DMS114 treated with DMSO at 0.1 percent for 48 hours (cell line): Measurements from ENCODE around the gene CDS2.
A peak's percentile ranks its signal among the peaks of the same experiment; 100 is the strongest.

Source experiments
- DNase-seq: peaks from one replicate; lab custom pipeline; 2025; ENCODE audit not compliant: unreplicated experiment; lab: John Stamatoyannopoulos, UW

The CDS2 gene

GRCh38 chr20:5119143-5119434, 7.7 kb upstream of the CDS2 start:
- DNase-seq = no peak

DNA sequence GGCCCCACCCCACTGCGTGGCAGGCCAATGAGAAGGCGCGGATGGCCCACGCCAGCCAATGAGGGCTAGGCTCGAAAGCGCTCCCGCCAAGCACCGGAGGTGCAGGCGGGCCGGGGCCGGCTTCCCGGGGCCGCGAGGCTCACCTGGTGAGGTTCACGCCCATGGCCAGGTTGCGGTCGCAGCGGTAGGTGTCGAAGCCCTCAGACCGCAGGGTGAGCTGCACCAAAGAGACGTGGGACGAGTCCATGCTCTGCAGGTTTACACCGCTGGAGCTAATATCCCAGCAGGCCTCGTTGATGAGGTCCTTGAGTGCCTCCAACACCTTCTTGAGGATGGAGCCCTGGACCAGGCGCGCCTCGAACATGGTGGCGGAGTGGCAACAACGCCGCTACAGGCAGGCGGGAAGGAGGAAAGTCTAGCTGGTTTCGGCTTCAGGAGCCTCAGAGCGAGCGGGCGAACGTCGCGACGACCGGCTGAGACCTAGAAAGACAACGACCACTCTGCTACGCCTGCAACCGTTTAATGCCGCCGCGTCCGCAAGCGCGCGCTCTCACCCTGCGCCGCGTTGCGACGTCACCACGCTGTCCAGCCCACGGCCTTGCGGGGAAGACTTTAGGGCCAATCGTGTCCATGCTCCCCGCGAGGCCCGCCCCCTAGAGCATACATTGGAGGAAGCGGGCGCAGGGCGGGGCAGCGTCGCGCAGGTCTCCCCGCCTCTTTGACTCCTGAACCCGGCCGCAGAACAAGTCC, 7.2 kb upstream of the CDS2 start, which contains the start of gene PCNA:
Gene PCNA (minus strand): TSS at position 524 of the 750 bp plus-strand sequence. CDS start 160 bp downstream, at position 364.
- DNase-seq = peak; percentile 94

- DNase-seq = no peak
Observed at GRCh38 chr20:5120185-5120476, 6.7 kb upstream of the CDS2 start.

DNA sequence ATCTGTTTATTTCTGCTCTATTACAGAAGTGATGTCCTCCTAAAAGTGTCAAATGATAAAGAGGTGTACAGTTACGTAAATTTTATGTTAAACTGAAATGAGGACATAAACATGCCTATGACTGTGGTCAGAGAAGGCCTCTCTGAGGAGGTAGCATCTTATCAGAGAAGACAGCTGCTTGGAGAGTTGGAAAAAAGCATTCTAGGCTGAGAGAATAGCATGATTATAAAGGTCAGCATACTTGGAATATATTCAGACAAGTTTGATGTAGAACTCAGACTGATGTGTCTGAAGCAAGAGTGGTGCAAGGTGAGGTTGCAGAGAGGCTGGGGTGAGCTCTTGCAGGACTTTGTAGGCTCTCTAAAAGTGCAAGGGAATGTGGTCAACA, 3.9 kb upstream of the CDS2 start:
- DNase-seq = no peak

GRCh38 chr20:5127204-5127858, 523 bp downstream of the CDS2 start:
- peak; percentile 45 for DNase-seq

- DNase-seq = no peak
Observed at GRCh38 chr20:5127859-5128424, 1.1 kb downstream of the CDS2 start.

GRCh38 chr20:5128886-5129285, 2.1 kb downstream of the CDS2 start:
- no peak for DNase-seq

DNA sequence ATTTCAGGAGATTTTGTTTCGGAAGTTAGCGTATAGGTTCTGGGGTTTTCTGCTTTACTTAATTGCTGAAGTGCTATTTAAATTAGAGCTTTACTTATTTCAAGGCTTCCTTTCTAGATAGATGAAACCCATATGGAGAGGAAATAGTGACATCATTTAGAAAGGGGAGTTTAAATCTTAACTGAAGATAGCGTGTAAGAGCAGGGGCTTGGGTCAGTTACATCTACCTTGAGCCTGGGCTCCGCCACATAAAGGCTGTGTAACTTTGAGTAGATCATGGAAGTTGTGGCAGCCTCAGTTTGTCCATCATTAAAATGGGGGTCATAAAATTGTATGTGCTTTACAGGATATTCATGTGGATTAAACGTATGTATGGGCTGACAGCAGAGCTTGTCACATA, 4.7 kb downstream of the CDS2 start:
- no peak for DNase-seq

- DNase-seq = no peak
Observed at GRCh38 chr20:5133998-5134397, 7.2 kb downstream of the CDS2 start.

DNA sequence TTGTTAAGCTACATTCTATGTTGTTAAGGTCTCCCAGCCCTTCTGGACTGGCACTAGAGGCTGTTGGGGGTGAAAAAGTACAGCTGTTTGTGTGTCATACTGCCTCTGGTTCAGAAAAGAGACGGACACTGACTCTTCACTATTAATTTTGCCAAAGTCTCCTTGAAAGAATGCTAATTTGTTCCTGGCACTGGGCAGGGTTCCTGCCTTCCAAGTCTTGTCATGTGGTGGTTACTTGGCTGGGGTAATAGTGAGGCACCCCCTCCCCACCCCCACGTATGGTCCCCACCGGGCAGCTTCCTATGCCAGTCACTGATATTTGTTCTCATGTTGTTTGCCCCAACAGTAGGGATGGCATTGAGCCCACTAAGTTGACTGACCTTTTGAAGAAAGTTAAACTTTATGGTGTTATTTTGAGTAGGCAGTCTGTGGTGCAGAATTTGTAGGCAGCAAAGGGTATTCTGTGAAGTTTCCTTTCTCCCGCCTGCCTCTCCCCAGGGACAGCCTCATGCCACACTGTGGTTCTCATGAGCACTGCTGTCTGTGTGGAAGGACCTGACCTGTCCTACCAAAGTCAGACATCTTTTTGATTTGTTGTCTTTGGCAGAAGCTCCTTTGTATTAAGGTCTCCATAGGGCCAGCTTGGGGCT, 8.7 kb downstream of the CDS2 start:
- DNase-seq = no peak

DNA sequence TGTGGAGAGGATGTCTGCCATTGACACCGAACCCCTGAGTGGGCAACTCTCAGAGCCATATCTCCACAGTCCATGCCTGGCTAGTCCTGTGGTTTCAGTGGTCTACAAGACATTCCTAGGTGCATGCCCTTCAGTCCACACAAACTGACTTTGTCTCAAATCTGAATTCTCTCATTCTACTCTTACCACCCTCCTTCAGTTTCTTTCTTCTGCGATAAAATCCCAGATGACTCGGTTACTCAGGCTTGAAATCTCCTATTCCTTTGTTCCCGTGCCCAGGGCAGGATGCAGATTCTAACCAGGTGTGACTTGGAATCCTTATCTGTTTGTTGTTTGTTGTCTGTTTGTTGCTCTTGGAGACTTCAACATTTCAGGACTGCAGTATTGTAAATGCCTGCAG, 9.3 kb downstream of the CDS2 start:
- DNase-seq = no peak

GRCh38 chr20:5140195-5140594, 13.4 kb downstream of the CDS2 start:
- DNase-seq = no peak

DNA sequence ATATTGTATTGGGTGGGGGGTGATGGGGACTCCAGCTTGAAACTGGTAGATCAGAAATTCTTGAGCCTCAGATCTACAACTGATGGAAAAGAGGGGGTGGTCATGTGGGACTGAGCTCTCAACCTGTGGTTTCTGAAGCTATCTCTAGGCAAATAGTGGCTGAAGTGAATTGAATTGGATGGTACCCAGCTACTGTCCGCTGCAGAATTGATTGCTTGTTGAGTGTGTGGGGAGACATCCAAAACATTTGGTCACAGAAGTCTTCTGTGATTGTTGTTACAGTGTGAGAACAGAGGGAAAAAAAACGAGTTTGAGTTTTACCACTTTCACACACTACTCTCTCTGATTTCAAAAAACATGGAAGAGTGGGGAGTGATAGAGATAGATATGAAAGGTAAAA, 14.8 kb downstream of the CDS2 start:
- no peak for DNase-seq

DNA sequence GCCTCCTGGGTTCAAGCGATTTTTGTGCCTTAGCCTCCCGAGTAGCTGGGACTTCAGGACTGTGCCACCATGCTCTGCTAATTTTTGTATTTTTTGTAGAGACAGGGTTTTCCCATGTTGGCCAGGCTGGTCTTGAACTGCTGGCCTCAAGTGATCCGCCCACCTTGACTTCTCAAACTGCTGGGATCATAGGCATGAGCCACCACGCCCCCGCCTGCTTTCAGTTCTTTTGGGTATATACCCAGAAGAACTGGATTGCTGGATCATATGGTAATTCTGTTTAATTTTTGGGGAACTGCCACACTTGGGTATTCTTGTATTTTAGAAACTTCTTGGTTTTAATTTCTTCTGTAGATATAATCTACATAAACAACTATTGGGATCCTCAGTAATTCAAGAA, 17.0 kb downstream of the CDS2 start:
- DNase-seq = no peak

DNA sequence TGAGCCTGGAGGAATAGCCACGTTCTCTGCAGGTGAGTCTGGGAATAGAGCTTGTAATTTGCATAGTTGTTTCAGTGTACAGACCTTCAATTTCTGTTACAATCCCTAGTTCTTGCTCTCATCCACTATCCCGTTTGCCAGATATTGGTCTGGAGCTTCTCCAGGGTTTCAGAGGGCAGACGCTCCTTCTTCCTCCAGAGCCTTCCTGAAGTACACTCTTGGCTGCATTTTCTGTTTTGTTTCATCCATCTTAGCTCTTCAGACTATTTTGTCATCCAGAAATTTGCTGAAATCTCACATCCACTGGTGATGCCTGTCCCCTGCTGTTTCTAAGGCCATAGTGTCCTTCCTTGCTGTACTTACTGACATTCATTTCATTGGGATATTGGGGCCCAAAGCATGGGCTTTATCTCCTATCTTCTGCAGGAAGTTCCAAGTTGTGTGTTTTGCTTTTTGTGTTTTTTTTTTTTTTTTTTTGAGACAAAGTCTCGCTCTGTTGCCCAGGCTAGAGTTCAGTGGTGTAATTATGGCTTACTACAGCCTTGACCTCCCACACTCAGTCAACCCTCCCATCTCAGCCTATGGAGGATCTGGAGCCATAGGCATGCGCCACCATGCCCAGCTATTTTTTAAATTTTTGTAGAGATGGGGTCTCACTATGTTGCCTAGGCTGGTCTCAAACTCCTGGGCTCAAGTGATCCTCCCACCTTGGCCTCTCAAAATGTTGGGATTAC, 18.7 kb downstream of the CDS2 start:
- no peak for DNase-seq

DNA sequence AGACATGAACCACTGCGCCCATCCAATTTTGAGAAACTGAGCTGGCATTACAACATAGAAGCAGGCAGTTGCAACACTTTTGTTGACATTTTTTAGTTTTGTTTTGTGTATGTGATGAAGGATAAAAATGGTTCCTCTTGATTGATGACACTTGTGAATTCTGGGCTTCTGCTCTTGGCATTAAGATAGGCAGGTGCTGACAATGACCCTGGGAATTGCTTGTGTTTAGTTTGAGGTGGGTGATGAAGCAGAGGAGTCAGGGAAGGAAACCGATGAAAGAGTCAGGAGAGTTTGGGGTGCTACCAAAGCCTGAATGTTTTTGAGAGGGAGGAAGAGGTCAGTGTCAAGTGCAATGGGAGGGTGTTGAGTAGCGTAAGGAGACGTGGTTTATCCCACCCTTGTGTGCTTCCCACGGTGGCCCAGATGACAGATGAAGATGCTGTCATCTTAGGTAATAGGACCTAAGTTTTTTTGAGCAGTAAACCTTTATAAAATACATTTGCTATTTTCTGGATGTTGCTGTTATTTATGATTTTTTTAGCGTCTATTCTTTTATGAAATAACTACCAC, 19.4 kb downstream of the CDS2 start:
- DNase-seq = no peak

DNA sequence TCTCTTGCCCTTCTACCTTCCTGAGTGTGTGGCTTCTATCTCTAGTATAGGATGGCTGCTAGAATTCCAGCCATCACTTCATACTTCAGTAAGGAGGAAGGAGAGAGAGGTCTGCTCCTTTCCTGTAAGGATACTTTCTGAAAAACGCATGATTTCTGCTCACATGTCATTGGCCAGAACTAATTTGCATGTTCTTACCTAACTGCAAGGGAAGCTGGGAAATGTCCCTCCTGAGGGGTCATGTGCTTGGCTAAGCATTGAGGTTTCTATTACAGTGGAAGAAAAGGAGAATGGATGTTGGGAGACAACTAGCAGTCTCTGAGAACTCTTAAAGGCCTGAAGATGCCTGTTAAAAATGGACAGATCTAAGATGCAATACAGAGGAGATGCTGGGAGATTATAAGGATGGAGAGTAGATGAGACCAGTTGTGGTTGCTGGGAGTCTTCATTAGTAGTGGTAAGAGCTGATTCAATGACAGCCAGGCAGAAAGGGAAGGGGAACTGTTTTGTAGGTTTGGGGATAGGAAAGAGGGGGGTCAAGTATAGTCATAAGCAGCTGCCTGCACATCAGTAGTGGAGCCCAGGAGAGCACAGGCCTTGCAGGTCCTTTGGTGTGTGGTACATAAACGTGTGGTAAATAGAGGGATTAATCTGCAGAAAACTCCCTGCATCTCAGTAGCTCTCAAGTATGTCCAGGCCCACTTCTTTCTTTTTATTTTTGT, 20.2 kb downstream of the CDS2 start:
- no peak for DNase-seq

GRCh38 chr20:5148581-5148980, 21.8 kb downstream of the CDS2 start:
- DNase-seq = no peak

- DNase-seq = no peak
Observed at GRCh38 chr20:5149892-5150225, 23.1 kb downstream of the CDS2 start.

GRCh38 chr20:5150226-5151076, 23.6 kb downstream of the CDS2 start:
- DNase-seq = no peak
